GM12878 (cell line): ENCODE data around the gene AANAT. TPM values are rescaled to one million over a fixed set of nuclear protein-coding genes. Genes with fewer than 3 reads are reported as not detected.
A peak's percentile ranks its signal among the peaks of the same experiment; 100 is the strongest.

Experiments
- FOXM1 ChIP-seq: IDR thresholded peaks from 2 replicates; pipeline ENCODE4 v1.6.1; 2012; ENCODE audit warnings: low read depth, mild to moderate bottlenecking, inconsistent platforms, low read length, moderate library complexity
- IKZF2 ChIP-seq, 2 experiments: fragments of 450-650 bp; IDR thresholded peaks; 2 replicates each; pipeline ENCODE4 v1.6.1; 2017; ENCODE audit warnings: mild to moderate bottlenecking in 2 of 2, moderate library complexity in 2 of 2
- POLR2AphosphoS5 ChIP-seq: IDR thresholded peaks from 2 replicates; pipeline ENCODE4 v1.6.1; 2011; ENCODE audit warnings: mild to moderate bottlenecking, low read length, inconsistent platforms
- ZSCAN29 ChIP-seq: fragments of 450-650 bp; IDR thresholded peaks from 2 replicates; pipeline ENCODE4 v1.6.1; 2017; ENCODE audit warnings: mild to moderate bottlenecking, moderate library complexity
- polyA plus RNA-seq, 11 experiments: library from polyadenylated mRNA; depleted of rRNA in 4 of 11; unstranded in 6 of 11; stranded (reverse) in 5 of 11; fragments of >200 nt; fragmentation: Nextera tagmentation in 4 of 11; fragmentation: Illumina TruSeq in 1 of 11; extraction: Ambion mirVana in 4 of 11; extraction: Trizol in 1 of 11; gene quantifications; 1 replicate in 1 of 11; 2 replicates in 10 of 11; pipeline versions ENCODE4 v1.2.1 to v1.2.3, GENCODE V29; 2011 to 2016; ENCODE audit warnings: inconsistent platforms in 2 of 11, missing spikeins in 2 of 11, low read depth in 1 of 11
- total RNA-seq, 4 experiments: library from RNA; depleted of rRNA in 3 of 4; stranded (reverse); fragments of >200 nt in 3 of 4; fragmentation: Illumina TruSeq in 1 of 4; extraction: Trizol in 1 of 4; gene quantifications; 2 replicates each; pipeline versions ENCODE4 v1.2.1 to v1.2.3, GENCODE V29; 2013 to 2021
- TF ChIP-seq, protein P1 (sequence below): IDR thresholded peaks from 2 replicates; pipeline ENCODE4 v1.6.1; 2011; ENCODE audit warnings: low read depth, low read length, improper control_type of control experiment, borderline replicate concordance
- TF ChIP-seq, protein P2 (sequence below): fragments of 450-650 bp; formaldehyde crosslinking; IDR thresholded peaks from 2 replicates; pipeline ENCODE4 v1.4.0; 2022; ENCODE audit warnings: mild to moderate bottlenecking, moderate library complexity
- TF ChIP-seq, protein P3 (sequence below): IDR thresholded peaks from 2 replicates; pipeline ENCODE4 v1.6.1; 2011; ENCODE audit warnings: borderline replicate concordance, low read depth, mild to moderate bottlenecking, moderate library complexity, mixed read lengths, low read length; ENCODE audit not compliant: insufficient read depth; ENCODE audit errors: extremely low read length
- TF ChIP-seq, protein P4 (sequence below): fragments of 450-650 bp; IDR thresholded peaks from 2 replicates; pipeline ENCODE4 v1.6.1; 2018; ENCODE audit warnings: borderline replicate concordance, mild to moderate bottlenecking; ENCODE audit not compliant: partially characterized antibody

Gene AANAT
- total and polyA plus RNA-seq, 10 of the 15 experiments (the other 5 are each of a cell fraction or from before 2014, with no cell fraction given): 0.23 TPM; not detected in 9

DNA sequence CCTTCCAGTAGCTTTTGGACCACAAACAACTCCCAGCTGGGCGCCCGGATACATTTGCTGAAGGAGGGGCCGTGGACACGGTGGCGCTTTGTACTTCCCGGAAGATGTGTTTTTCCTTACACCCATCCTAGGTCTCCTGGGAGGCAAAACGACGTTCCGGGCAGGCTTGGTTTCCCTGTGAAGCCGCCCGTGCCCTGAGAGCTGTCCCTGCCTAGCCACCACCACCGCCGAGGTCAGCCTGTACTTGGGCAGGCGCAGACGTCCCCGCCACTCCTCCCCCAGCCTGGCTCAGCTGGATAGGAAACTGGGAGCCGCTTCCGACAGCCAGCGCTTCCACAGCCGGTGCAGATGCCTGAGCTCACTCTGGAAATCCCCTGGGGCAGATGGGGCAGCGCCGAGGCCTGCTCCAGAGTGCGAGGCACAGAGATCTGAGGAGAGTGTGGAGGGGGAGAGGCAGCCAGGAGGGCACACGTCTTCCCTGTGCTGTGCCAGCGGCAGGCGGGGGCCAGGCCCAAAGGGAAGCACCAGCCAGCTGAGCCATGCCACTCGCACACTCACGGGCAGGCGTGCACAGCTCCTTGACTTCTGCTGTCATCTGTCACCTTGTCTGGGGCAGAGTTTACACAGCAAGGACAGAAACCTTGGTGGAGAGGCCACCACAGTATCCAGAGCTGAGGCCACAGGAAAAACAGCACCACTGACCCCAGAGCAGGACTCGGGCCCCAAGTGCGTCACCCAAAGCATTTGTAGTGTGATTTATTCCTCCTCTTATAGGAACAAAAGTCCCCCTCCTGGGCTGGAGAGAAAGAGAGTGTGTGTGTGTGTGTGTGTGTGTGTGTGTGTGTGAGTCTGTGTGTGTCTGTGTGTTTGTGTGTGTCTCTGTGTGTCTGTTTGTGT, 30.8 kb downstream of the AANAT start (continued):
- TF ChIP-seq, protein P1, sequence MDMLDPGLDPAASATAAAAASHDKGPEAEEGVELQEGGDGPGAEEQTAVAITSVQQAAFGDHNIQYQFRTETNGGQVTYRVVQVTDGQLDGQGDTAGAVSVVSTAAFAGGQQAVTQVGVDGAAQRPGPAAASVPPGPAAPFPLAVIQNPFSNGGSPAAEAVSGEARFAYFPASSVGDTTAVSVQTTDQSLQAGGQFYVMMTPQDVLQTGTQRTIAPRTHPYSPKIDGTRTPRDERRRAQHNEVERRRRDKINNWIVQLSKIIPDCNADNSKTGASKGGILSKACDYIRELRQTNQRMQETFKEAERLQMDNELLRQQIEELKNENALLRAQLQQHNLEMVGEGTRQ: no peak
- no peak for TF ChIP-seq FOXM1
- TF ChIP-seq POLR2AphosphoS5: peak; percentile 51; the same call in 1 of the 2 replicates
- TF ChIP-seq, protein P2, sequence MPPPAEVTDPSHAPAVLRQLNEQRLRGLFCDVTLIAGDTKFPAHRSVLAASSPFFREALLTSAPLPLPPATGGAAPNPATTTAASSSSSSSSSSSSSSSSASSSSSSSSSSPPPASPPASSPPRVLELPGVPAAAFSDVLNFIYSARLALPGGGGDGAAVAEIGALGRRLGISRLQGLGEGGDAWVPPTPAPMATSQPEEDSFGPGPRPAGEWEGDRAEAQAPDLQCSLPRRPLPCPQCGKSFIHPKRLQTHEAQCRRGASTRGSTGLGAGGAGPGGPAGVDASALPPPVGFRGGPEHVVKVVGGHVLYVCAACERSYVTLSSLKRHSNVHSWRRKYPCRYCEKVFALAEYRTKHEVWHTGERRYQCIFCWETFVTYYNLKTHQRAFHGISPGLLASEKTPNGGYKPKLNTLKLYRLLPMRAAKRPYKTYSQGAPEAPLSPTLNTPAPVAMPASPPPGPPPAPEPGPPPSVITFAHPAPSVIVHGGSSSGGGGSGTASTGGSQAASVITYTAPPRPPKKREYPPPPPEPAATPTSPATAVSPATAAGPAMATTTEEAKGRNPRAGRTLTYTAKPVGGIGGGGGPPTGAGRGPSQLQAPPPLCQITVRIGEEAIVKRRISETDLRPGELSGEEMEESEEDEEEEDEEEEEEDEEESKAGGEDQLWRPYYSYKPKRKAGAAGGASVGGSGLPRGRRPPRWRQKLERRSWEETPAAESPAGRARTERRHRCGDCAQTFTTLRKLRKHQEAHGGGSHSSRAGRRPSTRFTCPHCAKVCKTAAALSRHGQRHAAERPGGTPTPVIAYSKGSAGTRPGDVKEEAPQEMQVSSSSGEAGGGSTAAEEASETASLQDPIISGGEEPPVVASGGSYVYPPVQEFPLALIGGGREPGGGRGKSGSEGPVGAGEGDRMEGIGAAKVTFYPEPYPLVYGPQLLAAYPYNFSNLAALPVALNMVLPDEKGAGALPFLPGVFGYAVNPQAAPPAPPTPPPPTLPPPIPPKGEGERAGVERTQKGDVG (CRISPR knock-in tag): no peak
- no peak for TF ChIP-seq ZSCAN29
- TF ChIP-seq IKZF2 (IDR thresholded peaks at IDR 0.05): peak; percentile 64
- TF ChIP-seq, protein P3, sequence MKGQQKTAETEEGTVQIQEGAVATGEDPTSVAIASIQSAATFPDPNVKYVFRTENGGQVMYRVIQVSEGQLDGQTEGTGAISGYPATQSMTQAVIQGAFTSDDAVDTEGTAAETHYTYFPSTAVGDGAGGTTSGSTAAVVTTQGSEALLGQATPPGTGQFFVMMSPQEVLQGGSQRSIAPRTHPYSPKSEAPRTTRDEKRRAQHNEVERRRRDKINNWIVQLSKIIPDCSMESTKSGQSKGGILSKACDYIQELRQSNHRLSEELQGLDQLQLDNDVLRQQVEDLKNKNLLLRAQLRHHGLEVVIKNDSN: no peak
- TF ChIP-seq, protein P4, sequence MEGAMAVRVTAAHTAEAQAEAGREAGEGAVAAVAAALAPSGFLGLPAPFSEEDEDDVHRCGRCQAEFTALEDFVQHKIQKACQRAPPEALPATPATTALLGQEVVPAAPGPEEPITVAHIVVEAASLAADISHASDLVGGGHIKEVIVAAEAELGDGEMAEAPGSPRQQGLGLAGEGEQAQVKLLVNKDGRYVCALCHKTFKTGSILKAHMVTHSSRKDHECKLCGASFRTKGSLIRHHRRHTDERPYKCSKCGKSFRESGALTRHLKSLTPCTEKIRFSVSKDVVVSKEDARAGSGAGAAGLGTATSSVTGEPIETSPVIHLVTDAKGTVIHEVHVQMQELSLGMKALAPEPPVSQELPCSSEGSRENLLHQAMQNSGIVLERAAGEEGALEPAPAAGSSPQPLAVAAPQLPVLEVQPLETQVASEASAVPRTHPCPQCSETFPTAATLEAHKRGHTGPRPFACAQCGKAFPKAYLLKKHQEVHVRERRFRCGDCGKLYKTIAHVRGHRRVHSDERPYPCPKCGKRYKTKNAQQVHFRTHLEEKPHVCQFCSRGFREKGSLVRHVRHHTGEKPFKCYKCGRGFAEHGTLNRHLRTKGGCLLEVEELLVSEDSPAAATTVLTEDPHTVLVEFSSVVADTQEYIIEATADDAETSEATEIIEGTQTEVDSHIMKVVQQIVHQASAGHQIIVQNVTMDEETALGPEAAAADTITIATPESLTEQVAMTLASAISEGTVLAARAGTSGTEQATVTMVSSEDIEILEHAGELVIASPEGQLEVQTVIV: no peak
